Small intestine (tissue), 7 donors: ENCODE data around the gene IL33. TPM values are rescaled to one million over a fixed set of nuclear protein-coding genes. Genes with fewer than 3 reads are reported as not detected.

Experiments used
- DNase-seq, 2 donors: peaks; one replicate each; pipeline versions ENCODE4 v3.0.0 to v3.0.0-alpha.2; 2013
- FAIRE-seq: peaks from 2 replicates; lab custom pipeline; 2012; peaks lifted over from hg19 to GRCh38; lab: Jason Lieb, UNC
- H3K27ac ChIP-seq, 3 donors: one replicate each; pipeline ENCODE4 v1.5.1; 2013; ENCODE audit warnings: low read length in 2 of 3, mild to moderate bottlenecking in 2 of 3, control low read depth in 1 of 3, inconsistent platforms in 1 of 3, low read depth in 1 of 3, moderate library complexity in 1 of 3
- H3K27me3 ChIP-seq, 3 donors: one replicate each; pipeline ENCODE4 v1.6.1; 2013; ENCODE audit warnings: low read length in 3 of 3, inconsistent platforms in 1 of 3; ENCODE audit not compliant: control insufficient read depth in 3 of 3, insufficient read depth in 3 of 3
- H3K36me3 ChIP-seq, 3 donors: one replicate each; pipeline ENCODE4 v1.6.1; 2013; ENCODE audit warnings: low read length in 3 of 3, inconsistent platforms in 1 of 3, low read depth in 1 of 3, mild to moderate bottlenecking in 1 of 3, moderate library complexity in 1 of 3; ENCODE audit not compliant: control insufficient read depth in 3 of 3, insufficient read depth in 2 of 3
- H3K4me1 ChIP-seq, 3 donors: one replicate each; pipeline ENCODE4 v1.6.1; 2013; ENCODE audit warnings: low read length in 2 of 3, inconsistent platforms in 1 of 3, low read depth in 1 of 3, mild to moderate bottlenecking in 1 of 3, moderate library complexity in 1 of 3; ENCODE audit not compliant: control insufficient read depth in 3 of 3, insufficient read depth in 2 of 3
- H3K4me3 ChIP-seq, 3 donors: one replicate each; pipeline ENCODE4 v1.5.1; 2013; ENCODE audit warnings: low read length in 3 of 3, control low read depth in 1 of 3, inconsistent platforms in 1 of 3, low read depth in 1 of 3, mild to moderate bottlenecking in 1 of 3, moderate library complexity in 1 of 3
- H3K9me3 ChIP-seq, 2 donors: one replicate each; pipeline ENCODE4 v1.6.1; 2013; ENCODE audit warnings: low read depth in 1 of 2, low read length in 1 of 2; ENCODE audit not compliant: control insufficient read depth in 2 of 2, insufficient read depth in 1 of 2
- WGBS, 3 donors: extraction: QIAGEN DNeasy Blood & Tissue Kit; methylation state at CpG; one replicate each; pipeline ENCODE4 v1.1.7; 2013; 5-methylcytosine and 5-hydroxymethylcytosine counted together
- polyA plus RNA-seq, 4 donors: library from polyadenylated mRNA; stranded (reverse) in 3 of 4; unstranded in 1 of 4; fragments of 200-250 nt in 3 of 4; fragments of 120-200 nt in 1 of 4; gene quantifications; one replicate each; pipeline versions ENCODE4 v1.2.1 to v1.2.3, GENCODE V29; 2013
- donor health status: healthy with polysubstance abuse.
- donor health status: control.
- donor health status: control.
- donor health status: Bipolar disorder and iron deficiency.
- donor health status: healthy.

Gene IL33
- polyA plus RNA-seq, 4 donors = 0.45 to 18.7 (median 5.7) TPM

DNA sequence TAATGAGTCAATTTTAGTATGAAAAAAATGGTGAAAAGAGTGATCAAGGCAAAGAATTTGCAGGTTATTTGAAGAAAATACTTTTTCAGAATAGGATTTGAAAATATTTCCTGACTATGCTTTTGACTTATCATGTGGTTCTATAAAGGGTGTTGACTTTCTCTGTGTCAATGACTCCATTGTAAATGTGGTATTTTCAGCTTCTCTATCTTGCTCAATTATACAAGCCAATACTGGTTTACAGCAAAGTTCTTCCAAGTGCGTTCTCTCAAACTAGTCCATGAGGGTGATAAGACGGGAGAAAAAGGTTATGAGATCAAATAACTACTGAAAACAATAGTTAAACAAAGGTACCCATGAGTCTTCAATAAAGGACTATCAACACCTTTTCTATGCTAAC is 21.7 kb downstream of the IL33 start:
- FAIRE-seq = no peak
- 79 to 90% (median 87%) methylated on average over 2 of the region's 2 CpGs for WGBS, 3 donors
- Histone ChIP-seq H3K9me3 (peaks cover 0 to 6% of the 10 kb centered on the region in 2 donors), H3K27me3 (no peaks in the 10 kb centered on the region), H3K36me3 (no peaks in the 10 kb centered on the region), H3K27ac (peak overlapping the region in 1 of 3 donors; percentile 28), H3K4me1 (peaks cover 0 to 4% (median 2%) of the 10 kb centered on the region in 3 donors), H3K4me3 (no peak overlapping the region)
- peak in 1 of 2 donors; percentile 34 for DNase-seq

DNA sequence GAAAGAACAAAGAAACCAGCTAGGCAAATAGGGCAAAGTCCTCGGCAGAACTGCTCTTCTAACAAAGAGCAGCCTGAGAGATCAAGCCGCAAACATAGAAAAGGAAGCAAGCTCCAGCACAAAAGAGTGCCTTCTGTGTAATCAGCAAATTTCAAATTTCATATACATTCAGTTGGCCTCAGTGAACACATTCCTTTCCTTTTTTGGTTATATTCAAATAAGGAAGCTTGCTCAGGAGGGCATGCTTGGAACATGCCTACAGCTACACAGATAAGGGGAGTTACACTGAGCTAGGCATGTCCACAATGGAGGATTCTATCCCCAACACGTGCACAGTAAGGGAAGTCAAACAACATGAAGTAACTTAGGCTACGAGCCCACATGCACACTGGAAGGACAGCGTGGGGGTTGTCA is 23.4 kb downstream of the IL33 start:
- peak; percentile 36 to 66 for DNase-seq
- Histone ChIP-seq H3K9me3 (peaks cover 0 to 9% of the 10 kb centered on the region in 2 donors), H3K36me3 (no peaks in the 10 kb centered on the region), H3K27me3 (no peaks in the 10 kb centered on the region), H3K4me3 (no peak overlapping the region), H3K4me1 (peaks cover 0 to 4% (median 2%) of the 10 kb centered on the region in 3 donors), H3K27ac (no peak overlapping the region)
- no peak for FAIRE-seq
- WGBS, 3 donors = 15 to 63% (median 27%) methylated on average over 5 of the region's 5 CpGs

DNA sequence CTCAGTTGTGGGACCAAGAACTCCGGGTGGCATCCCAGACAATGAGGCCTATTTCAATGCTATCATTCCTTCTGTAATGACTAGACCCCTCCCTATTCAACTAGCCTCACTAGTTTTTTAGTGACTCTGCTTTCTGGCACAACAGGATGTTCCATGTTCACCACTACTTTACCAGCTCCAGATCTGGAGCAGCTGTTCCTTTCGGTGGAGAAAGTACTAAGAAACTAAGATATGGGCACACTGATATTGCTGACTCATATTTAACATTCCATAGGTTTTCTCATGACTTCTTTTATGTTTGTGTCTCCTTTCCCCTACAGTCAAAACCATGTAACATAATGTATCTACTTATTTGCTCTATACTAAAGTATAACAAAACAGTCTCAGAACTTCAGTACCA is 24.1 kb downstream of the IL33 start:
- Histone ChIP-seq H3K27me3 (no peaks in the 10 kb centered on the region), H3K4me1 (peaks cover 0 to 4% (median 2%) of the 10 kb centered on the region in 3 donors), H3K36me3 (no peaks in the 10 kb centered on the region), H3K9me3 (peaks cover 0 to 9% of the 10 kb centered on the region in 2 donors), H3K4me3 (no peak overlapping the region), H3K27ac (no peak overlapping the region)
- WGBS, 3 donors = 71 to 90% (median 90%) methylated on average over 2 of the region's 2 CpGs
- DNase-seq = no peak
- no peak for FAIRE-seq

DNA sequence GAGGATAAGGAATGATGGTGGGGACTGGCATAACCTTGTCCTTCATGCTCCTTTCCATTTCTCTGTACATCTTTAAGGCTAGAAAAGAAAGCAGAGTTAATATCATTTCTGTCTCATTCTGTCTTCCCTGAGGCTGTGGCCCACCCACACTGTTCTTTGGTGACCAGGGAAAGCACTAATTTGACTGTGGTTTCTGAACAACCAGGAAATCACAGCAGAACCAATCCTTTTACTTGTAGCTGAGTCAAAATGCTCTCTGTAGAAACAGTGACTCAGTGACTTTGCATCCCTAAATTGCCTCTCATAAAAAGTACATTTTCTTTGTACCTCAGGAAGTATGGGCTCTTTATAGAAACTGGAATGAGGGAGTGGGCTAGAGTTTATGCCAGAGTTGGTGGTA is 28.1 kb downstream of the IL33 start:
- DNase-seq (peak in 1 of 2 donors; percentile 13), FAIRE-seq (no peak)
- H3K4me1 ChIP-seq = peaks cover 0 to 16% (median 0%) of the 10 kb centered on the region in 3 donors
- H3K9me3 ChIP-seq = peaks cover 0 to 9% of the 10 kb centered on the region in 2 donors
- no peak overlapping the region for H3K27ac ChIP-seq
- no peak overlapping the region for H3K4me3 ChIP-seq
- no peaks in the 10 kb centered on the region for H3K27me3 ChIP-seq
- H3K36me3 ChIP-seq = no peaks in the 10 kb centered on the region

DNA sequence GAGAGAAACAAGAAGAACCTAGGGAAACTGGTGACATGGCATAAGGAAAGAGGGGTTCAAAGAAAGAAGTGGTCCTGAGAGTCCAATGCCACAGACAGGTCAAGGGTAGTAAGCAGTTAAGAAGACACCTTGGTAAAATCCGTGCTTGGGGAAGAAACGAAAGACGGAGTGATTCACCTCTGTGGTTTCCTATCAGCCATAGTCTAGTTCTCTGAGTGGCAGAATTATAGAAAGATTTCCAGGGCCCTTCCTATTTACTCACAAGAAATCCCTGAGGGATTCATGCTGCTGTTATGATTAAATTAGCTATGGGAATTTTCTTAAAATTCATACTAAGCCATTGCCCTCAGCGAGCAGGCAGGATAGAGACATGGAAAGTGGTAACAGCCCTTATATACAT is 31.7 kb downstream of the IL33 start:
- DNase-seq (peak in 1 of 2 donors; percentile 6), FAIRE-seq (no peak)
- Histone ChIP-seq H3K36me3 (no peaks in the 10 kb centered on the region), H3K27ac (no peak overlapping the region), H3K27me3 (peaks cover 0 to 3% (median 0%) of the 10 kb centered on the region in 3 donors), H3K4me1 (peaks cover 0 to 13% (median 0%) of the 10 kb centered on the region in 3 donors), H3K4me3 (no peak overlapping the region), H3K9me3 (peaks cover 0 to 3% of the 10 kb centered on the region in 2 donors)
- 62 to 69% (median 62%) methylated on average over 4 of the region's 4 CpGs for WGBS, 3 donors

DNA sequence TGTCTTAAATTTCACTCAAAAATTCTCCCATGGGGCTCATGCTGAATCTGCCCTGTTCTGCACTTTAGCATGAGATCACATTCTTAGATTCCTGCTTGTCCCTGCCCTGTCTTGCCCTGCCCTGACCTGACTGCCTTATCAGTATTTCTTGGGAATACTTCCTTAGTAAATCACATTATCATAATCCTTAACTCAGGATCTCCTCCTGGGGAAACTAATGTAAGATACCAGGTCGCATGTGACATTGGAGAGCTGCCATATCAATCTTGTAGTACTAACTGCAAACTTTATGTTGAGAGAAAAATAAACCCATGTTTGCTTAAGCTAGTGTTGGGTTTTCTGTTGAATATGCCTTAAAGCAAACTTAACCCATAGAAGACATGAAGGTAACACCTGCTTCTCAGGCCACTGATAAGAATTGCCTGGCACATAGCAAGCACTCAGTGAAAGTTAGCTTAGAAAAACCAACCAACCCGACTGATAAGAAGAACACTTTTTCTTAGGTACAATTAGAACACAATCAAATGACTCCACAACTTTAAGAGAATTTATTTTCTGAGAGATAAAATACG is 53.3 kb downstream of the IL33 start:
- Histone ChIP-seq H3K4me1 (peaks cover 0 to 3% (median 0%) of the 10 kb centered on the region in 3 donors), H3K36me3 (no peaks in the 10 kb centered on the region), H3K9me3 (peaks cover 0 to 4% of the 10 kb centered on the region in 2 donors), H3K27ac (no peak overlapping the region), H3K4me3 (no peak overlapping the region), H3K27me3 (no peaks in the 10 kb centered on the region)
- FAIRE-seq = no peak
- peak; percentile 33 to 37 for DNase-seq
- 13 to 54% (median 31%) methylated on average over 3 of the region's 3 CpGs for WGBS, 3 donors

DNA sequence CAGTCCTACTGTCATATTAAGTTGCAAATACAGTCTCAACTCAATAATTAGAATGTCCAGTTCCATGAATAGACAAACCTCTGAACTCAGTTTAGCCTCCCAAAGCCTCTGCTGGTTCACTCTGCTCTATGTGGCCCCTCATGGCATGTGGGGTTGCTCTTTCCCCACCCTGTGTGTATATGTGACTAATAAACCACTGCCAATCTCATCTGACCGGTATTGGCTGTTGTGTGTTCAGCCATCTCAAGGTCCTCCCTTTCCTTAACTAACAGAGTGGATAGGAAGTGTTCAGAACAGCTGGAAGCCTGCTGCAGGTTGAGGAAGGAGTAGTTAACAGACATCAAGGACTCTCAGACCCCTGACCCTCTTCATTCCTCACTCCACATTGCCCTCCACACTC is 55.3 kb downstream of the IL33 start:
- DNase-seq (no peak), FAIRE-seq (no peak)
- Histone ChIP-seq H3K9me3 (no peaks in the 10 kb centered on the region), H3K4me3 (no peak overlapping the region), H3K36me3 (no peaks in the 10 kb centered on the region), H3K4me1 (peaks cover 0 to 3% (median 0%) of the 10 kb centered on the region in 3 donors), H3K27ac (no peak overlapping the region), H3K27me3 (no peaks in the 10 kb centered on the region)
- WGBS, 3 donors = 38 to 56% (median 41%) methylated on average over 1 of the region's 1 CpG

DNA sequence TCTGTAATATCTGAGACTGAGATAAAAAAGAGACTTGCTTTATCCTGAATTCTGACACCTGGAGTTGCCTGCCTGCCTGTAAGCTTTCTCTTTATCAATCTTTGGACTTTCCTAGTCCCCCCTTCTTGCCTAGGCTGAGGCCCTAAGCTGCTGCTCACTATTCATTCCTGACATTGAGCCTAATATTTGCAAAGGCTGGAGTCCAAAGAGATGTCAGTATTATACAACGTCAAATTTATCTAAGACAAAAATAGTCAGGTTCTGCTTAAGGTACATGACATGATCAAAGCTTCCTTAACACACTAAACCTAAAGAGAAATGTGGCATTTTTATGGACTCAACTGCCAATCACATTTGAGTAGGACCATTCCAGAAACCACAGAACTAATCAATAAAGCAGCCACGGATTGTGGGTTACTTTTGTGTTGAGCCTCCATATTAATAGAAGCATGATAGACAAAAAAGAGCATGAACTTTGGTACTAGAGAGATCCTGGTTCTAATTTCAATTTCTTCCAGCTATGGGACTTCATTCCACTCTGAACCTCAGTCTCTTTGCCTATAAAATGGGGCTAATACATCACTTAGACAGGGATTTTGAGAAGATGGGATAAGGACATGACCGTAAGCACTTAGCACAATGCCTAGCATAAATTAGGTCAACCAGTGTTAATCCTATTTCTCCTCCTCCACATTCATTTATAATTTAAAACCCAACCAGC is 56.1 kb downstream of the IL33 start:
- FAIRE-seq = no peak
- WGBS, 3 donors = 50 to 67% (median 65%) methylated on average over 3 of the region's 3 CpGs
- DNase-seq = no peak
- no peaks in the 10 kb centered on the region for H3K27me3 ChIP-seq
- H3K9me3 ChIP-seq = no peaks in the 10 kb centered on the region
- no peak overlapping the region for H3K4me3 ChIP-seq
- H3K36me3 ChIP-seq = no peaks in the 10 kb centered on the region
- no peak overlapping the region for H3K27ac ChIP-seq
- H3K4me1 ChIP-seq = peaks cover 0 to 3% (median 0%) of the 10 kb centered on the region in 3 donors
